H9 (cell line): ENCODE measurements around the gene LEKR1. TPM values are rescaled to one million over a fixed set of nuclear protein-coding genes. Genes with fewer than 3 reads are reported as not detected.

Experiments used
- DNase-seq: peaks from one replicate; pipeline ENCODE4 v3.0.0-alpha.2; 2017
- H2AFZ ChIP-seq: one replicate; pipeline ENCODE4 v1.6.1; 2013; ENCODE audit warnings: mild to moderate bottlenecking, low read length, control low read depth, moderate library complexity
- H2AK5ac ChIP-seq: 2 replicates; pipeline ENCODE4 v1.6.1; 2013; ENCODE audit warnings: low read length, control low read depth, mixed read lengths; ENCODE audit not compliant: insufficient read length
- H2BK120ac ChIP-seq: one replicate; pipeline ENCODE4 v1.6.1; 2013; ENCODE audit warnings: low read depth, mild to moderate bottlenecking, low read length, control low read depth, inconsistent platforms; ENCODE audit not compliant: poor library complexity, severe bottlenecking
- H2BK12ac ChIP-seq: 2 replicates; pipeline ENCODE4 v1.6.1; 2013; ENCODE audit warnings: low read length, control low read depth, mixed read lengths, low read depth; ENCODE audit not compliant: insufficient read length
- H2BK15ac ChIP-seq: 2 replicates; pipeline ENCODE4 v1.6.1; 2013; ENCODE audit warnings: low read depth, low read length, control low read depth
- H2BK20ac ChIP-seq: one replicate; pipeline ENCODE4 v1.6.1; 2013; ENCODE audit warnings: low read depth, mild to moderate bottlenecking, low read length, control low read depth, inconsistent platforms; ENCODE audit not compliant: poor library complexity, severe bottlenecking
- H2BK5ac ChIP-seq: 2 replicates; pipeline ENCODE4 v1.6.1; 2013; ENCODE audit warnings: low read length, control low read depth, mixed read lengths; ENCODE audit not compliant: insufficient read length
- H3K14ac ChIP-seq: 2 replicates; pipeline ENCODE4 v1.6.1; 2013; ENCODE audit warnings: low read length, control low read depth; ENCODE audit not compliant: insufficient read depth
- H3K18ac ChIP-seq: 2 replicates; pipeline ENCODE4 v1.6.1; 2013; ENCODE audit warnings: low read depth, mild to moderate bottlenecking, mixed read lengths, low read length, control low read depth; ENCODE audit not compliant: insufficient read length
- H3K23ac ChIP-seq: 2 replicates; pipeline ENCODE4 v1.6.1; 2013; ENCODE audit warnings: low read length, control low read depth, mixed read lengths, low read depth; ENCODE audit not compliant: insufficient read length
- H3K23me2 ChIP-seq: 2 replicates; pipeline ENCODE4 v1.6.1; 2013; ENCODE audit warnings: low read depth, mild to moderate bottlenecking, mixed read lengths, low read length, control low read depth; ENCODE audit not compliant: insufficient read length, poor library complexity, severe bottlenecking
- H3K27ac ChIP-seq: 2 replicates; pipeline ENCODE4 v1.5.1; 2013; ENCODE audit warnings: low read length, control low read depth, mixed read lengths, low read depth; ENCODE audit not compliant: insufficient read length
- H3K27me3 ChIP-seq: 2 replicates; pipeline ENCODE4 v1.6.1; 2013; ENCODE audit warnings: low read length, control low read depth, inconsistent platforms; ENCODE audit not compliant: insufficient read depth
- H3K4ac ChIP-seq: 2 replicates; pipeline ENCODE4 v1.6.1; 2013; ENCODE audit warnings: low read depth, mild to moderate bottlenecking, control low read depth, inconsistent platforms, low read length, moderate library complexity
- H3K4me1 ChIP-seq: 2 replicates; pipeline ENCODE4 v1.6.1; 2013; ENCODE audit warnings: low read length, control low read depth, inconsistent platforms; ENCODE audit not compliant: insufficient read depth
- H3K4me2 ChIP-seq: 2 replicates; pipeline ENCODE4 v1.6.1; 2013; ENCODE audit warnings: low read length, control low read depth, mixed read lengths; ENCODE audit not compliant: insufficient read length, insufficient read depth
- H3K56ac ChIP-seq: 2 replicates; pipeline ENCODE4 v1.6.1; 2013; ENCODE audit warnings: low read depth, mild to moderate bottlenecking, mixed read lengths, low read length, control low read depth; ENCODE audit not compliant: insufficient read length
- H3K79me1 ChIP-seq: 2 replicates; pipeline ENCODE4 v1.6.1; 2013; ENCODE audit warnings: low read depth, mild to moderate bottlenecking, moderate library complexity, low read length, control low read depth, inconsistent platforms; ENCODE audit not compliant: insufficient read depth, poor library complexity, severe bottlenecking
- H3K79me2 ChIP-seq: 2 replicates; pipeline ENCODE4 v1.6.1; 2013; ENCODE audit warnings: low read length, control low read depth, inconsistent platforms; ENCODE audit not compliant: insufficient read depth
- H3K9ac ChIP-seq: 2 replicates; pipeline ENCODE4 v1.6.1; 2013; ENCODE audit warnings: low read length, control low read depth, mixed read lengths; ENCODE audit not compliant: insufficient read length; ENCODE audit errors: extremely low read depth
- H3K9me3 ChIP-seq: one replicate; pipeline ENCODE4 v1.6.1; 2013; ENCODE audit warnings: low read depth, low read length, inconsistent platforms; ENCODE audit not compliant: control insufficient read depth
- H3T11ph ChIP-seq: one replicate; pipeline ENCODE4 v1.6.1; 2013; ENCODE audit warnings: mild to moderate bottlenecking, low read length, control low read depth, inconsistent platforms
- H4K20me1 ChIP-seq: one replicate; pipeline ENCODE4 v1.6.1; 2013; ENCODE audit not compliant: control insufficient read depth, insufficient read length, insufficient read depth
- H4K5ac ChIP-seq: 2 replicates; pipeline ENCODE4 v1.6.1; 2013; ENCODE audit warnings: low read depth, mild to moderate bottlenecking, mixed read lengths, low read length, control low read depth; ENCODE audit not compliant: insufficient read length
- H4K8ac ChIP-seq: replicated peaks from 2 replicates; pipeline ENCODE4 v1.6.1; 2013; ENCODE audit warnings: low read length, control low read depth, mixed read lengths, low read depth; ENCODE audit not compliant: insufficient read length
- H4K91ac ChIP-seq: 2 replicates; pipeline ENCODE4 v1.6.1; 2013; ENCODE audit warnings: low read depth, mild to moderate bottlenecking, moderate library complexity, mixed read lengths, low read length, control low read depth; ENCODE audit not compliant: insufficient read length
- H3K27ac Mint-ChIP-seq, 3 experiments: 2 replicates in 2 of 3; 3 replicates in 1 of 3; pipeline ENCODE4 v1.8.0; 2020 to 2021; ENCODE audit warnings: mixed read lengths in 3 of 3, mild to moderate bottlenecking in 1 of 3, moderate library complexity in 1 of 3
- H3K27me3 Mint-ChIP-seq: 2 replicates; pipeline ENCODE4 v1.8.0; 2021; ENCODE audit warnings: low read depth, mild to moderate bottlenecking, moderate library complexity, mixed read lengths
- H3K36me3 Mint-ChIP-seq, 3 experiments: 2 replicates in 2 of 3; 3 replicates in 1 of 3; pipeline ENCODE4 v1.8.0; 2020 to 2021; ENCODE audit warnings: low read depth in 3 of 3, mixed read lengths in 3 of 3; ENCODE audit not compliant: insufficient read depth in 1 of 3
- H3K4me1 Mint-ChIP-seq, 2 experiments: 2 replicates each; pipeline ENCODE4 v1.8.0; 2020; ENCODE audit warnings: mixed read lengths in 2 of 2
- H3K4me3 Mint-ChIP-seq, 2 experiments: 2 replicates in 1 of 2; 3 replicates in 1 of 2; pipeline ENCODE4 v1.8.0; 2020 to 2021; ENCODE audit warnings: mild to moderate bottlenecking in 2 of 2, mixed read lengths in 2 of 2, moderate library complexity in 1 of 2
- H3K9me3 Mint-ChIP-seq, 2 experiments: 2 replicates in 1 of 2; 3 replicates in 1 of 2; pipeline ENCODE4 v1.8.0; 2020; ENCODE audit warnings: mild to moderate bottlenecking in 2 of 2, mixed read lengths in 2 of 2, moderate library complexity in 1 of 2
- CTCF ChIP-seq: fragments of 200-600 bp; sonication (generic); conservative IDR thresholded peaks from 3 replicates; pipeline ENCODE4 v1.8.0; 2021; ENCODE audit warnings: antibody characterized with exemption, mild to moderate bottlenecking
- WGBS: extraction: QIAGEN DNeasy Blood & Tissue Kit; methylation state at CpG from one replicate; pipeline ENCODE4 v1.1.7; 2013; ENCODE audit warnings: missing lambda C conversion rate, low lambda C conversion rate, mixed read lengths; ENCODE audit not compliant: insufficient read length; ENCODE audit errors: extremely low coverage; 5-methylcytosine and 5-hydroxymethylcytosine counted together
- total RNA-seq: library from RNA; stranded (reverse); gene quantifications from 2 replicates; pipeline ENCODE4 v1.2.1, GENCODE V29; 2021

The LEKR1 gene
- total RNA-seq, 1 experiment from 2014 or later = not detected

DNA sequence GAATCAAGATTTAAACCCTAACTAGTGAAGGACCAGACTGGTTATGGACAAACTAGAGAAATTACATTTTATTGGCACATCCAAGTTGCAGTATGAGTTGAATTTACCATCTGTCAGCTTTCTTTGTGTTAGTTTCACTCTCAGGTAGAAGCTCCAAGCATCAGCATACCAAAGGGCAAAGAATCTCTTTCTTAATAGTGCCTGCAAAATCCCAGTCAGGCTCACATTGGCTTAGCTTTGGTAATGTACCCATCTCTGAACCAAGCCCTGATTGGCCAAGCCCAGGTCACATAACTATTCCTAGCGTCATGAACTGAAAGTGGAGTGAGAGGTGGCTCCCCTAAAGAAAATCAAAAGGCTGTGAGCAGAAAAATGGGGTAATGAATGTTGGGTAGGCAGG lies 266.9 kb downstream of the LEKR1 start:
- no peak overlapping the region for H3K27ac ChIP-seq
- no peaks in the 10 kb centered on the region for H3K36me3 Mint-ChIP-seq
- H3K27me3 ChIP-seq = no peaks in the 10 kb centered on the region
- H2AK5ac ChIP-seq = no peak overlapping the region
- H3K79me1 ChIP-seq = no peaks in the 10 kb centered on the region
- H4K8ac ChIP-seq = no peak overlapping the region
- no peak overlapping the region for H2BK120ac ChIP-seq
- H3K56ac ChIP-seq = no peak overlapping the region
- peaks cover 39 to 40% of the 10 kb centered on the region in 2 experiments for H3K4me1 Mint-ChIP-seq
- H3K23ac ChIP-seq = no peak overlapping the region
- H3K79me2 ChIP-seq = no peaks in the 10 kb centered on the region
- peak overlapping the region; percentile 3 for H3K4me2 ChIP-seq
- H2BK12ac ChIP-seq = no peak overlapping the region
- H3K9ac ChIP-seq = no peak overlapping the region
- no peak overlapping the region for H3T11ph ChIP-seq
- no peak overlapping the region for H2BK15ac ChIP-seq
- H2BK5ac ChIP-seq = no peak overlapping the region
- H3K23me2 ChIP-seq = peaks cover 6% of the 10 kb centered on the region
- H3K18ac ChIP-seq = no peak overlapping the region
- no peak overlapping the region for H3K4ac ChIP-seq
- TF ChIP-seq CTCF = no peak
- no peak overlapping the region for H4K91ac ChIP-seq
- no peak overlapping the region; a peak in 1 of 5 replicates for H3K4me3 Mint-ChIP-seq
- peaks cover 4% of the 10 kb centered on the region; the same call in 1 of the 2 replicates for H3K4me1 ChIP-seq
- H4K5ac ChIP-seq = no peak overlapping the region
- WGBS = no CpG with 5 or more reads among the region's 1 CpG
- H3K14ac ChIP-seq = no peak overlapping the region
- H3K27ac Mint-ChIP-seq = no peak overlapping the region
- no peaks in the 10 kb centered on the region for H3K9me3 ChIP-seq
- H3K27me3 Mint-ChIP-seq = peaks cover 19% of the 10 kb centered on the region
- H4K20me1 ChIP-seq = no peaks in the 10 kb centered on the region
- no peaks in the 10 kb centered on the region for H3K9me3 Mint-ChIP-seq
- H2AFZ ChIP-seq = no peak overlapping the region
- DNase-seq = peak; percentile 39
- H2BK20ac ChIP-seq = no peak overlapping the region
